HL-60 (cell line): ENCODE data around the gene NADK.

Source experiments
- GABPA ChIP-seq: IDR thresholded peaks from 2 replicates; pipeline ENCODE4 v1.6.1; 2012; ENCODE audit warnings: low read depth
- POLR2AphosphoS5 ChIP-seq: IDR thresholded peaks from 2 replicates; pipeline ENCODE4 v1.6.1; 2012; ENCODE audit warnings: low read depth
- REST ChIP-seq: IDR thresholded peaks from 2 replicates; pipeline ENCODE4 v1.6.1; 2012; ENCODE audit warnings: low read depth; ENCODE audit not compliant: insufficient replicate concordance
- SPI1 ChIP-seq: IDR thresholded peaks from 2 replicates; pipeline ENCODE4 v1.6.1; 2012; ENCODE audit warnings: low read depth, mild to moderate bottlenecking, borderline replicate concordance
- TF ChIP-seq, protein P1 (sequence below): IDR thresholded peaks from one replicate; pipeline ENCODE4 v1.5.1; 2011; ENCODE audit warnings: low read length, control low read depth, inconsistent platforms; ENCODE audit not compliant: insufficient read depth

DNA sequence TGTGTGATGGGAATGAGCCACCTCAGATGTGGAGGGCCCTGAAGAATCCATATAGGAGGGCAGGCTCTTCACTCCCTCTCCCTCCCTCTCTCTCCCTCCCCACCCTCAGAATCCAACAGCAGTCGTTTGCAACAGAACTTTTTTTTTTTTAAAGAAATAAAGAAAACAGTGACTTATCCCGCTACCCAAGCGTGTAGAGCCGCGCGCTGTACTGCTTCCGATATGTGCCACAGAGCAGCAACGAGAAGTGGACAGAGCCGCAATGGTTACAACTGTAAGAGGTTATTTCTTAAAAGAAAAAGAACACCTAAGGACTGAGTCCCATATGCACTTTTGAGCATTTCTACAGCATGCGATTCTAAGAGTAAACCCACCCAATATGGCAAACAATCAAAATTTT lies 7.4 kb upstream of the NADK start:
- TF ChIP-seq, protein P1, sequence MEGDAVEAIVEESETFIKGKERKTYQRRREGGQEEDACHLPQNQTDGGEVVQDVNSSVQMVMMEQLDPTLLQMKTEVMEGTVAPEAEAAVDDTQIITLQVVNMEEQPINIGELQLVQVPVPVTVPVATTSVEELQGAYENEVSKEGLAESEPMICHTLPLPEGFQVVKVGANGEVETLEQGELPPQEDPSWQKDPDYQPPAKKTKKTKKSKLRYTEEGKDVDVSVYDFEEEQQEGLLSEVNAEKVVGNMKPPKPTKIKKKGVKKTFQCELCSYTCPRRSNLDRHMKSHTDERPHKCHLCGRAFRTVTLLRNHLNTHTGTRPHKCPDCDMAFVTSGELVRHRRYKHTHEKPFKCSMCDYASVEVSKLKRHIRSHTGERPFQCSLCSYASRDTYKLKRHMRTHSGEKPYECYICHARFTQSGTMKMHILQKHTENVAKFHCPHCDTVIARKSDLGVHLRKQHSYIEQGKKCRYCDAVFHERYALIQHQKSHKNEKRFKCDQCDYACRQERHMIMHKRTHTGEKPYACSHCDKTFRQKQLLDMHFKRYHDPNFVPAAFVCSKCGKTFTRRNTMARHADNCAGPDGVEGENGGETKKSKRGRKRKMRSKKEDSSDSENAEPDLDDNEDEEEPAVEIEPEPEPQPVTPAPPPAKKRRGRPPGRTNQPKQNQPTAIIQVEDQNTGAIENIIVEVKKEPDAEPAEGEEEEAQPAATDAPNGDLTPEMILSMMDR: no peak
- TF ChIP-seq POLR2AphosphoS5: no peak
- no peak for TF ChIP-seq REST
- no peak for TF ChIP-seq GABPA
- no peak for TF ChIP-seq SPI1
